ENCODE results near the gene ATL3. TPM values are rescaled to one million over a fixed set of nuclear protein-coding genes. Genes with fewer than 3 reads are reported as not detected.
"Not testable (repeated sequence)": the region's sequence is repeated elsewhere in the genome, so short reads cannot be mapped to it uniquely, and the experiment has no call there.

ATL3 gene
- total and polyA plus RNA-seq, 2 donors (not counting 1 experiment from before 2014, with no cell fraction given): 8.9 to 33.8 TPM

- Mint-ChIP-seq H3K27me3 (peaks cover 12% of the 10 kb centered on the region), H3K27ac (no peak overlapping the region), H3K4me3 (no peak overlapping the region), H3K4me1 (peaks cover 2% of the 10 kb centered on the region), H3K9me3 (ENCODE audit: insufficient read depth) (peaks cover 7% of the 10 kb centered on the region)
- Histone ChIP-seq H4K20me1 (ENCODE audit: control insufficient read depth, insufficient read depth, low read length, poor library complexity, severe bottlenecking) (no peaks in the 10 kb centered on the region), H3K9ac (ENCODE audit: low read length) (no peak overlapping the region), H3K9me3 (ENCODE audit: control extremely low read depth in 1 of 3, control insufficient read depth in 2 of 3, insufficient read depth in 1 of 3, low read length in 2 of 3) (peaks cover 0 to 17% (median 10%) of the 10 kb centered on the region in 3 donors), H3K27ac (ENCODE audit: low read length in 2 of 2) (no peak overlapping the region), H3K4me1 (ENCODE audit: control insufficient read depth in 2 of 2, insufficient read depth in 2 of 2, low read length in 2 of 2) (no peaks in the 10 kb centered on the region), H3K4me2 (replicated peaks; ENCODE audit: low read depth, low read length, poor library complexity, severe bottlenecking) (no peak overlapping the region), H3K36me3 (replicated peaks in 1 of 2; ENCODE audit: control extremely low read depth in 1 of 2, control insufficient read depth in 1 of 2, extremely low read depth in 1 of 2, insufficient read depth in 2 of 2, low read length in 1 of 2) (no peaks in the 10 kb centered on the region), H2AFZ (ENCODE audit: insufficient read depth, low read depth, low read length, poor library complexity, severe bottlenecking) (no peak overlapping the region), H3K4me3 (ENCODE audit: control extremely low read depth in 1 of 5, extremely low read depth in 1 of 5, insufficient read depth in 1 of 5, low read depth in 2 of 5, low read length in 4 of 5) (no peak overlapping the region), H3K79me2 (ENCODE audit: control insufficient read depth, insufficient read depth, low read length) (no peaks in the 10 kb centered on the region), H3K27me3 (replicated peaks in 1 of 4; ENCODE audit: control extremely low read depth in 1 of 4, control insufficient read depth in 3 of 4, insufficient read depth in 4 of 4, low read length in 3 of 4) (peaks cover 0 to 4% (median 0%) of the 10 kb centered on the region in 4 experiments)
- no peak for TF ChIP-seq EZH2 (IDR thresholded peaks at IDR 0.05; ENCODE audit: borderline replicate concordance, insufficient read depth, low read depth, low read length, poor library complexity, severe bottlenecking)
- no peak for TF ChIP-seq CTCF (IDR thresholded peaks at IDR 0.05)
- intact Hi-C loops (cut with micrococcal nuclease): no loop called here
- ChIA-PET POLR2A (no interaction called here), CTCF (no interaction called here)
- DNase-seq (no peak), ATAC-seq (ENCODE audit: low read depth) (no peak)
These were observed 87.9 kb downstream of the ATL3 start for GRCh38 chr11:63583357-63583677.

- H3K4me1 Mint-ChIP-seq; H3K9ac ChIP-seq (ENCODE audit: low read length); POLR2A ChIA-PET; H3K79me2 ChIP-seq (ENCODE audit: control insufficient read depth, insufficient read depth, low read length); ATAC-seq (ENCODE audit: low read depth); H3K27ac Mint-ChIP-seq; H2AFZ ChIP-seq (ENCODE audit: insufficient read depth, low read depth, low read length, poor library complexity, severe bottlenecking); H3K9me3 Mint-ChIP-seq (ENCODE audit: insufficient read depth); intact Hi-C loops (cut with micrococcal nuclease); H3K4me3 Mint-ChIP-seq; H3K36me3 ChIP-seq (replicated peaks in 1 of 2; ENCODE audit: control extremely low read depth in 1 of 2, control insufficient read depth in 1 of 2, extremely low read depth in 1 of 2, insufficient read depth in 2 of 2, low read length in 1 of 2); H3K27ac ChIP-seq (ENCODE audit: low read length in 2 of 2); H4K20me1 ChIP-seq (ENCODE audit: control insufficient read depth, insufficient read depth, low read length, poor library complexity, severe bottlenecking); H3K4me3 ChIP-seq (ENCODE audit: control extremely low read depth in 1 of 5, extremely low read depth in 1 of 5, insufficient read depth in 1 of 5, low read depth in 2 of 5, low read length in 4 of 5); DNase-seq; H3K27me3 ChIP-seq (replicated peaks in 1 of 4; ENCODE audit: control extremely low read depth in 1 of 4, control insufficient read depth in 3 of 4, insufficient read depth in 4 of 4, low read length in 3 of 4); H3K27me3 Mint-ChIP-seq; H3K4me2 ChIP-seq (replicated peaks; ENCODE audit: low read depth, low read length, poor library complexity, severe bottlenecking); H3K4me1 ChIP-seq (ENCODE audit: control insufficient read depth in 2 of 2, insufficient read depth in 2 of 2, low read length in 2 of 2): not testable (repeated sequence)
- H3K9me3 ChIP-seq (ENCODE audit: control extremely low read depth in 1 of 3, control insufficient read depth in 2 of 3, insufficient read depth in 1 of 3, low read length in 2 of 3): peaks cover 0 to 17% (median 7%) of the 10 kb centered on the region in 3 donors
- WGBS (ENCODE audit: insufficient coverage): 100% methylated on average over 4 of the region's 7 CpGs
- CTCF ChIA-PET: interaction anchor here (1.5 kb wide), 1 partner anchor 157 kb away, joined by 3 read pairs; no protein-coding TSS in a partner anchor
These were observed 90.0 kb downstream of the ATL3 start for GRCh38 chr11:63581224-63581623.

- no CpG with 5 or more reads among the region's 3 CpGs for WGBS (ENCODE audit: insufficient coverage)
- H3K27me3 Mint-ChIP-seq; H3K9me3 Mint-ChIP-seq (ENCODE audit: insufficient read depth); intact Hi-C loops (cut with micrococcal nuclease); H2AFZ ChIP-seq (ENCODE audit: insufficient read depth, low read depth, low read length, poor library complexity, severe bottlenecking); H3K9ac ChIP-seq (ENCODE audit: low read length); CTCF ChIA-PET; ATAC-seq (ENCODE audit: low read depth); H3K4me2 ChIP-seq (replicated peaks; ENCODE audit: low read depth, low read length, poor library complexity, severe bottlenecking); H3K36me3 ChIP-seq (replicated peaks in 1 of 2; ENCODE audit: control extremely low read depth in 1 of 2, control insufficient read depth in 1 of 2, extremely low read depth in 1 of 2, insufficient read depth in 2 of 2, low read length in 1 of 2); H3K79me2 ChIP-seq (ENCODE audit: control insufficient read depth, insufficient read depth, low read length); H4K20me1 ChIP-seq (ENCODE audit: control insufficient read depth, insufficient read depth, low read length, poor library complexity, severe bottlenecking); POLR2A ChIA-PET; H3K27ac Mint-ChIP-seq; H3K4me3 Mint-ChIP-seq; H3K4me3 ChIP-seq (ENCODE audit: control extremely low read depth in 1 of 5, extremely low read depth in 1 of 5, insufficient read depth in 1 of 5, low read depth in 2 of 5, low read length in 4 of 5); H3K27ac ChIP-seq (ENCODE audit: low read length in 2 of 2); DNase-seq; H3K27me3 ChIP-seq (replicated peaks in 1 of 4; ENCODE audit: control extremely low read depth in 1 of 4, control insufficient read depth in 3 of 4, insufficient read depth in 4 of 4, low read length in 3 of 4): not testable (repeated sequence)
- peaks cover 10% of the 10 kb centered on the region for H3K4me1 Mint-ChIP-seq
- H3K9me3 ChIP-seq (ENCODE audit: control extremely low read depth in 1 of 3, control insufficient read depth in 2 of 3, insufficient read depth in 1 of 3, low read length in 2 of 3): peaks cover 0 to 17% (median 7%) of the 10 kb centered on the region in 3 donors
- H3K4me1 ChIP-seq (ENCODE audit: control insufficient read depth in 2 of 2, insufficient read depth in 2 of 2, low read length in 2 of 2): peaks cover 8 to 11% of the 10 kb centered on the region in 2 donors
These were observed 92.3 kb downstream of the ATL3 start for GRCh38 chr11:63578882-63579281.
